ENCODE results near the gene INPP5A.

INPP5A gene

DNA sequence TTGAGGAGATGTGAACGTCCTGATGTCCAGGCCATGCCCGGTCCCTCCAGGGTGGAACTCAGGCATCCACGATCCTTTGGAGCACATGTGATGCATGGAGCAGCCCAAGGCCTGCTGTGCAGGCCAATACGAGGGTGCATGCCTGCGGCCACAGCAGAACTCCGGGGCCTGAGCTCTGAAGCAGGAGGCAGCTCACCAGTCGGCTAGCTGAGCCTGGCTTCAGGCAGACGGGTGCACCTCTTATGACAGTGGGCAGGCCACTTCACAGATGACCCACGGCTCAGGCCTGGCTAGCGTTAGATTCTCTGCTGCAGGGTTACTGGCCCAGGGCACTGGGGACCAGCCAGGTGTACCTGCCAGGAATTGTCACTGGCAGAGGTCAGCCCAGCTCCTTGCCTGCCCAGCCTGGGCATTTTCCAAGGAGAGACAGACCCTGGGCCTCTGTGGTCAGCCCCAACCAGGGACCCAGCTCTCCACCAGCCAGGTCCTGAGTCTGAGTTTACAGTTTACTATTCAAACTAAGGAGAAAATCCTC, 29.6 kb upstream of the INPP5A start:
- TF ChIP-seq, protein P1, sequence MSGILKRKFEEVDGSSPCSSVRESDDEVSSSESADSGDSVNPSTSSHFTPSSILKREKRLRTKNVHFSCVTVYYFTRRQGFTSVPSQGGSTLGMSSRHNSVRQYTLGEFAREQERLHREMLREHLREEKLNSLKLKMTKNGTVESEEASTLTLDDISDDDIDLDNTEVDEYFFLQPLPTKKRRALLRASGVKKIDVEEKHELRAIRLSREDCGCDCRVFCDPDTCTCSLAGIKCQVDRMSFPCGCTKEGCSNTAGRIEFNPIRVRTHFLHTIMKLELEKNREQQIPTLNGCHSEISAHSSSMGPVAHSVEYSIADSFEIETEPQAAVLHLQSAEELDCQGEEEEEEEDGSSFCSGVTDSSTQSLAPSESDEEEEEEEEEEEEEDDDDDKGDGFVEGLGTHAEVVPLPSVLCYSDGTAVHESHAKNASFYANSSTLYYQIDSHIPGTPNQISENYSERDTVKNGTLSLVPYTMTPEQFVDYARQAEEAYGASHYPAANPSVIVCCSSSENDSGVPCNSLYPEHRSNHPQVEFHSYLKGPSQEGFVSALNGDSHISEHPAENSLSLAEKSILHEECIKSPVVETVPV (CRISPR knock-in tag; IDR thresholded peaks at IDR 0.05), result no peak
- TF ChIP-seq ZC3H10 (CRISPR knock-in tag; IDR thresholded peaks at IDR 0.05), result no peak
- no peak for TF ChIP-seq TOX (CRISPR knock-in tag; IDR thresholded peaks at IDR 0.05; ENCODE audit: borderline replicate concordance)
- TF ChIP-seq, protein P2, sequence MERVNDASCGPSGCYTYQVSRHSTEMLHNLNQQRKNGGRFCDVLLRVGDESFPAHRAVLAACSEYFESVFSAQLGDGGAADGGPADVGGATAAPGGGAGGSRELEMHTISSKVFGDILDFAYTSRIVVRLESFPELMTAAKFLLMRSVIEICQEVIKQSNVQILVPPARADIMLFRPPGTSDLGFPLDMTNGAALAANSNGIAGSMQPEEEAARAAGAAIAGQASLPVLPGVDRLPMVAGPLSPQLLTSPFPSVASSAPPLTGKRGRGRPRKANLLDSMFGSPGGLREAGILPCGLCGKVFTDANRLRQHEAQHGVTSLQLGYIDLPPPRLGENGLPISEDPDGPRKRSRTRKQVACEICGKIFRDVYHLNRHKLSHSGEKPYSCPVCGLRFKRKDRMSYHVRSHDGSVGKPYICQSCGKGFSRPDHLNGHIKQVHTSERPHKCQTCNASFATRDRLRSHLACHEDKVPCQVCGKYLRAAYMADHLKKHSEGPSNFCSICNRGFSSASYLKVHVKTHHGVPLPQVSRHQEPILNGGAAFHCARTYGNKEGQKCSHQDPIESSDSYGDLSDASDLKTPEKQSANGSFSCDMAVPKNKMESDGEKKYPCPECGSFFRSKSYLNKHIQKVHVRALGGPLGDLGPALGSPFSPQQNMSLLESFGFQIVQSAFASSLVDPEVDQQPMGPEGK (CRISPR knock-in tag; IDR thresholded peaks at IDR 0.05; ENCODE audit: borderline replicate concordance), result no peak
- TF ChIP-seq PPARA (CRISPR knock-in tag; IDR thresholded peaks at IDR 0.05; ENCODE audit: borderline replicate concordance), result no peak
- no peak for TF ChIP-seq GLIS3 (CRISPR knock-in tag; IDR thresholded peaks at IDR 0.05)
- TF ChIP-seq RARB (CRISPR knock-in tag; IDR thresholded peaks at IDR 0.05), result no peak
- no peak for TF ChIP-seq ZNF8 (CRISPR knock-in tag; IDR thresholded peaks at IDR 0.05)
- no peak for TF ChIP-seq CSDC2 (CRISPR knock-in tag; IDR thresholded peaks at IDR 0.05)
- TF ChIP-seq ARNTL (CRISPR knock-in tag; IDR thresholded peaks at IDR 0.05; ENCODE audit: borderline replicate concordance, low read depth), result no peak
- no peak for TF ChIP-seq ESRRG (CRISPR knock-in tag; IDR thresholded peaks at IDR 0.05)
- no peak for TF ChIP-seq ZFP30 (CRISPR knock-in tag; IDR thresholded peaks at IDR 0.05)
- TF ChIP-seq TCF4 (CRISPR knock-in tag; IDR thresholded peaks at IDR 0.05; ENCODE audit: borderline replicate concordance), result no peak
- no peak for TF ChIP-seq POU6F1 (CRISPR knock-in tag; IDR thresholded peaks at IDR 0.05; ENCODE audit: borderline replicate concordance, low read depth)
- no peak for TF ChIP-seq ISL1 (CRISPR knock-in tag; IDR thresholded peaks at IDR 0.05)
- TF ChIP-seq ZNF70 (CRISPR knock-in tag; IDR thresholded peaks at IDR 0.05), result no peak
- TF ChIP-seq BACH2 (CRISPR knock-in tag; IDR thresholded peaks at IDR 0.05; ENCODE audit: borderline replicate concordance), result no peak
- TF ChIP-seq, protein P3, sequence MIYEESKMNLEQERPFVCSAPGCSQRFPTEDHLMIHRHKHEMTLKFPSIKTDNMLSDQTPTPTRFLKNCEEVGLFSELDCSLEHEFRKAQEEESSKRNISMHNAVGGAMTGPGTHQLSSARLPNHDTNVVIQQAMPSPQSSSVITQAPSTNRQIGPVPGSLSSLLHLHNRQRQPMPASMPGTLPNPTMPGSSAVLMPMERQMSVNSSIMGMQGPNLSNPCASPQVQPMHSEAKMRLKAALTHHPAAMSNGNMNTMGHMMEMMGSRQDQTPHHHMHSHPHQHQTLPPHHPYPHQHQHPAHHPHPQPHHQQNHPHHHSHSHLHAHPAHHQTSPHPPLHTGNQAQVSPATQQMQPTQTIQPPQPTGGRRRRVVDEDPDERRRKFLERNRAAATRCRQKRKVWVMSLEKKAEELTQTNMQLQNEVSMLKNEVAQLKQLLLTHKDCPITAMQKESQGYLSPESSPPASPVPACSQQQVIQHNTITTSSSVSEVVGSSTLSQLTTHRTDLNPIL (CRISPR knock-in tag; IDR thresholded peaks at IDR 0.05; ENCODE audit: low read depth), result no peak
- ATAC-seq, result no peak

DNA sequence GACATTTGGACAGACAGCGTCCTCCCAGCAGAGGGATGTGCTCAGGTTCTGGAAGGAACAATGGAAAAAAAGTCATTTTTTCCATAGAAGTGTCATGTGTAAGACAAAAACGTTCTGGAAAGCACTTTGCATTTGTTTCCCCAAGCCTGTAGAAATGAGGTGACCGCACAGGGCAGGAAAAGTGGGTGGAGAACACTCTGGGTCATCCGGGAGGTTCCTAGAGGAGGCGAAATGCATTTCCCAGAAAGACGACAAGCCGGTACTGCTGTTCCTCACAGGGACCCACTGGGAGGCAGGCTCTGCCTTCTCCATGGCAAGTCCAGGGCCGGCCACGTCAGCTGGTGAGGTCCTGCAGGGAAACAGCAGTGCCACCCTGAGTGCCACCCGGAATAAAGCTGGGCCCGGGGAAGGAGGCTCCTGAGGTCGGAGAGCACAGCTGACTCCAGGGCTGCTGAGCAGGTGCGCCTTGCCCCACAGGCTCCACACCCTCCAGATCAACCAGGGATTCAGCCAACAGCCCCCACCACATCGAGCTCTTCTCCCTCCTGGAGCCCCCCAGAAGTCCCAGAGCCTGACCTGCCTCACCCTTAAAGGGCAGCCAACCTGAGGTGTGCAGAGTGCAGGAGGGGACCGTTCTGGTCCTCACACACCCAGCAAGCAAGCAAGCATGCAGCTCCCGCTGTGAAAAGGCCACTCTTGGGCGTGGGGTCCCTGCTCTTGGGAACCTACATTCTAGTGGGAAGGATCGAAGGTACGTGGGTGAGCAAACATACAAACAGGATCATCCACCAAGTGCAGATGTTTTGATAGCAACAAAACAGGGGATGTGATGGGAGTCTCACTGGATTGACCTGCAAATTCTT, 28.8 kb upstream of the INPP5A start:
- no peak for TF ChIP-seq ZFP30 (CRISPR knock-in tag; IDR thresholded peaks at IDR 0.05)
- no peak for TF ChIP-seq CSDC2 (CRISPR knock-in tag; IDR thresholded peaks at IDR 0.05)
- TF ChIP-seq, protein P3 (CRISPR knock-in tag; IDR thresholded peaks at IDR 0.05; ENCODE audit: low read depth), result no peak
- TF ChIP-seq ZNF565 (CRISPR knock-in tag; conservative IDR thresholded peaks at IDR 0.05; ENCODE audit: low read depth), result no peak
- no peak for TF ChIP-seq ZFP3 (CRISPR knock-in tag; IDR thresholded peaks at IDR 0.05)
- no peak for TF ChIP-seq ISL1 (CRISPR knock-in tag; IDR thresholded peaks at IDR 0.05)
- TF ChIP-seq ARNTL (CRISPR knock-in tag; IDR thresholded peaks at IDR 0.05; ENCODE audit: borderline replicate concordance, low read depth), result no peak
- no peak for TF ChIP-seq TOX (CRISPR knock-in tag; IDR thresholded peaks at IDR 0.05; ENCODE audit: borderline replicate concordance)
- TF ChIP-seq, protein P2 (CRISPR knock-in tag; IDR thresholded peaks at IDR 0.05; ENCODE audit: borderline replicate concordance), result no peak
- no peak for TF ChIP-seq ZNF8 (CRISPR knock-in tag; IDR thresholded peaks at IDR 0.05)
- TF ChIP-seq TCF4 (CRISPR knock-in tag; IDR thresholded peaks at IDR 0.05; ENCODE audit: borderline replicate concordance), result no peak
- no peak for TF ChIP-seq ESRRG (CRISPR knock-in tag; IDR thresholded peaks at IDR 0.05)
- TF ChIP-seq BACH2 (CRISPR knock-in tag; IDR thresholded peaks at IDR 0.05; ENCODE audit: borderline replicate concordance), result no peak
- no peak for TF ChIP-seq POU6F1 (CRISPR knock-in tag; IDR thresholded peaks at IDR 0.05; ENCODE audit: borderline replicate concordance, low read depth)
- TF ChIP-seq GLIS3 (CRISPR knock-in tag; IDR thresholded peaks at IDR 0.05), result no peak
- no peak for TF ChIP-seq ZNF70 (CRISPR knock-in tag; IDR thresholded peaks at IDR 0.05)
- ATAC-seq, result no peak

Measured in SK-N-SH treated with all-trans-retinoic acid at 6 μM for 48 hours (cell line).